ENCODE data around the gene FAM131C. TPM values are rescaled to one million over a fixed set of nuclear protein-coding genes. Genes with fewer than 3 reads are reported as not detected.

The FAM131C gene
- total RNA-seq, 1 donor from 2014 or later = 1.4 TPM

DNA sequence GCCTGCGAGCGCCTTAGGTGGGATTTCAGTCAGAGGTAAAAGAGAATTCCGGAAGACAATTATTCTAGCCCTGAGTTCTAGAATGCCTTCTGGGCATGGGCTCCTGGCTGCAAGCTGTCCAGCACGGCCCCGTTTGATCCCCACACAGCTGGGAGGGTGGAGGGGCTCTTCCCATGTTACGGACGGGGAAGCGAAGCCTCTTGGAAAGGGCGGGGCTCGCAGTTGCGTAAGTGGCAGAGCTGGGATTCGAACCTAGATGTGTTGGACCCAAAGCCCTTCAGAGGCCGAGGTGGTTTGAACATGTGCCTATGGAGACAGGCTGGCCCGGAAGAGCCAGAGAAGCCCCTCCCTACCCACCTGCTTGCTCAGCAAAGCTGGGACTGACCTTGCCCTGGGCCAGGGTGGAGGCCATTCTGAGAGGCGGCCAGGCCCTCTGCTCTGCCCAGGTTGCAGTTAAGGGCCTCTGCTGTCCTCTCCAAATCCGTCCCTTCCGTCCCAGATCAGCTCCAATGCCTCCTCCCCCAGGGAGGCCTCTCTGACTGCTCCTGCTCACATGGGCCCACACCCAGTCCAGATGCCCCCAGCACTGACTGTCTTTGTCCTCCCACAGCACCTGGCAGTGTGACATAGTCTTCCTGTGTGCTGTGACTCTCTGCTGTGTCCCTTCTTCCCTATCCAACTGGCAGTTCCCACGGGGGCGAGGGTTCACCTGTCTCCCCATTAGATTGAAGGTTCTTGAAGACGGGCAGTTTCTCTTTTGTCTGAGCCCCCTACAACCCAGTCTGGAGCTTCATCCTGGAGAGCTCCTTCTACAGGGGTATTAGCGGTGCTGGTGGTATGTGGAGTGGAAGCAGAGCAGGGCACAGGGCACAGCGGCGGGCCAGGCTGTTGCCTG is 54.5 kb downstream of the FAM131C start:
- peaks cover 32% of the 10 kb centered on the region for H3K4me1 Mint-ChIP-seq (ENCODE audit: unreplicated experiment)
- no peak for DNase-seq (ENCODE audit: extremely low spot score, unreplicated experiment)
- peak overlapping the region; percentile 29 for H3K27ac Mint-ChIP-seq
- no peaks in the 10 kb centered on the region for H3K9me3 Mint-ChIP-seq
- TF ChIP-seq, protein P1, sequence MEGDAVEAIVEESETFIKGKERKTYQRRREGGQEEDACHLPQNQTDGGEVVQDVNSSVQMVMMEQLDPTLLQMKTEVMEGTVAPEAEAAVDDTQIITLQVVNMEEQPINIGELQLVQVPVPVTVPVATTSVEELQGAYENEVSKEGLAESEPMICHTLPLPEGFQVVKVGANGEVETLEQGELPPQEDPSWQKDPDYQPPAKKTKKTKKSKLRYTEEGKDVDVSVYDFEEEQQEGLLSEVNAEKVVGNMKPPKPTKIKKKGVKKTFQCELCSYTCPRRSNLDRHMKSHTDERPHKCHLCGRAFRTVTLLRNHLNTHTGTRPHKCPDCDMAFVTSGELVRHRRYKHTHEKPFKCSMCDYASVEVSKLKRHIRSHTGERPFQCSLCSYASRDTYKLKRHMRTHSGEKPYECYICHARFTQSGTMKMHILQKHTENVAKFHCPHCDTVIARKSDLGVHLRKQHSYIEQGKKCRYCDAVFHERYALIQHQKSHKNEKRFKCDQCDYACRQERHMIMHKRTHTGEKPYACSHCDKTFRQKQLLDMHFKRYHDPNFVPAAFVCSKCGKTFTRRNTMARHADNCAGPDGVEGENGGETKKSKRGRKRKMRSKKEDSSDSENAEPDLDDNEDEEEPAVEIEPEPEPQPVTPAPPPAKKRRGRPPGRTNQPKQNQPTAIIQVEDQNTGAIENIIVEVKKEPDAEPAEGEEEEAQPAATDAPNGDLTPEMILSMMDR (conservative IDR thresholded peaks at IDR 0.05) = no peak
- peaks cover 5% of the 10 kb centered on the region for H3K27me3 Mint-ChIP-seq
- no peak overlapping the region for H3K4me3 Mint-ChIP-seq
- H3K36me3 Mint-ChIP-seq = no peaks in the 10 kb centered on the region

DNA sequence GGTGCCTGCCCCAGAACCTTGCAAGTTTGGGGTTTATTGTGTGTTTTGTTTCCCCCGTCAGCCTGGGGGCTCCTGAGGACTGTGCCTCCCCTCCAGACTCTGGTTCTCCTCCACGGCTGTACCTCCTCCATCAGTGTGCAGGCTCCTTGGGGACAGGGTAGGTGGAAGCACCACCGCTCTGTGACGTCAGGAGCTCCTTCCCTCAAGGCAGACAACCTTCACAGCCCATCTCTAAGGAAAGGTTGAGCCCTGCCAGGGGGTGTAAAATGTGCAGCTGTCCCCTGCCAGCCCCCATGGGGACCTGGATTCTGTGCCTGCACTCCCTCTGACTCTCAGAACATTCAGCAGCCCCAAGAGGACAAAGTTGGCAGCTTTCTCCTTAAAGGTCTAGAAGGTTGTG is 55.1 kb downstream of the FAM131C start:
- peaks cover 32% of the 10 kb centered on the region for H3K4me1 Mint-ChIP-seq (ENCODE audit: unreplicated experiment)
- no peak for DNase-seq (ENCODE audit: extremely low spot score, unreplicated experiment)
- peak overlapping the region; percentile 69 for H3K27ac Mint-ChIP-seq
- peaks cover 5% of the 10 kb centered on the region for H3K27me3 Mint-ChIP-seq
- TF ChIP-seq, protein P1 (conservative IDR thresholded peaks at IDR 0.05) = no peak
- H3K9me3 Mint-ChIP-seq = no peaks in the 10 kb centered on the region
- no peak overlapping the region for H3K4me3 Mint-ChIP-seq
- no peaks in the 10 kb centered on the region for H3K36me3 Mint-ChIP-seq

DNA sequence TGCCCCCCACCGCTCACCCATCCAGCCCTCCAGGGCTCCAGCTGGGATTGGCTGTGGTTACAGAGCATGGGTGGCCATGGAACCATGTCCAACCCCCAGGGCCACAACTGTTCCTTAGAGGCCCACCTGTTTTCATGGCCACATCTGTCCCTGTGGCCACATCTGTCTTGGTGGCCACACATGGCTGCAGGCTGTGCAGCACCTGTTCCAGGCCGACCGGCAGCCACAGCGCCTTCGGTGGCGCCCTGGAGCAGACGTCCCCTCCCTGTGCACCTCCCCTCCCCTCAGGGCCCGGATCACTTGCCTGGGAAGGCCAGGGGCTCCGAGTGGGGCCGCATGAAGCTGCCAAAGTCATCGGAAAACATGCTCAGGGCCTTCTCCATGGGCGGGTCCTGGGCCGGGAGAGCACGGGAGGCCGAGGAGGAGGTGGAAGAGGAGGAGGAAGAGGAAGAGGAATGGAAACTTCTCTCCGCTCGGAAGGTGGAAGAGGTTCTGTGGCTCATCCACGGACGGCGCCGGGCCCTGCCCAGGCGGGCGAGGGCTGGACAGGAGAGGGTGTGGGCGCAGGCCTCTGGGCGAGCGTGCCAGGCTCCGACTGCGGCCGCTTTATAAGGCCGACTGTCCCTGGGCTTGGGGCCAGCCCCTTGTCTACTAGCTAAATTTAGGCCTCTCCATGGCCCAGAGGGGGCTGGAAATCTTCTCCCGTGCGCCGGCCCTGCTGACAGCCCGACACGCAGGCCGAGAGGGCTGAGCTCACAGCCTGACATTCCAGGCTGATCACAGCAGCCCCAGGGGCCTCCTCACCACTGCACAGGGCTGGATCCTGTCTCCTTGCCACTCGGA is 55.8 kb downstream of the FAM131C start, which contains the start of gene HSPB7:
Gene HSPB7 (minus strand): TSS at position 583 of the 843 bp plus-strand sequence. CDS start 80 bp downstream, at position 503.
- H3K9me3 Mint-ChIP-seq = no peaks in the 10 kb centered on the region
- H3K36me3 Mint-ChIP-seq = no peaks in the 10 kb centered on the region
- H3K4me3 Mint-ChIP-seq = no peak within 1 kb of the TSS
- H3K4me1 Mint-ChIP-seq (ENCODE audit: unreplicated experiment) = peaks cover 32% of the 10 kb centered on the region
- peak within 1 kb of the TSS; percentile 69 for H3K27ac Mint-ChIP-seq
- H3K27me3 Mint-ChIP-seq = peaks cover 5% of the 10 kb centered on the region
- TF ChIP-seq, protein P1 (conservative IDR thresholded peaks at IDR 0.05) = no peak
- DNase-seq (ENCODE audit: extremely low spot score, unreplicated experiment) = no peak

DNA sequence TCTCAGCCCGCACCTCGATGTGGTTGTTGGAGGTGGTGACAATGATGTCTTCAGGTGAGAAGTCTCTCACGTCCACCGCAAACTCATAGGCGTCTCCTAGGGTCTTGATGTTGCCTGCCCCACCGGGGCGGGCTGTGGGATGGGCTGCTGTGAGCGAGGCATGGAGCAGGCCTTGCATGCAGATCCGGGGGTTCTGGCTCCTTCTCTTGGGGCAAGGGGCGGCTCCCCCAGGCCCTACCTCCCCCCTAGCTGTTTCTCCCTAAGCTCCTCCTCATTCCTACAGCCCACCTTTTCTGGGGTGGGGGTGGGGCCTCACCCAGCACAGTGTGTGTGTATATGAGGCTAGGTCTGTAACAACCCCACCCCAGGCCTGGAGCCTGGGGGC is 56.4 kb downstream of the FAM131C start:
- DNase-seq (ENCODE audit: extremely low spot score, unreplicated experiment) = no peak
- H3K9me3 Mint-ChIP-seq = no peaks in the 10 kb centered on the region
- H3K27me3 Mint-ChIP-seq = peaks cover 5% of the 10 kb centered on the region
- TF ChIP-seq, protein P1 (conservative IDR thresholded peaks at IDR 0.05) = no peak
- no peak overlapping the region for H3K4me3 Mint-ChIP-seq
- peaks cover 32% of the 10 kb centered on the region for H3K4me1 Mint-ChIP-seq (ENCODE audit: unreplicated experiment)
- no peak overlapping the region for H3K27ac Mint-ChIP-seq
- H3K36me3 Mint-ChIP-seq = no peaks in the 10 kb centered on the region

DNA sequence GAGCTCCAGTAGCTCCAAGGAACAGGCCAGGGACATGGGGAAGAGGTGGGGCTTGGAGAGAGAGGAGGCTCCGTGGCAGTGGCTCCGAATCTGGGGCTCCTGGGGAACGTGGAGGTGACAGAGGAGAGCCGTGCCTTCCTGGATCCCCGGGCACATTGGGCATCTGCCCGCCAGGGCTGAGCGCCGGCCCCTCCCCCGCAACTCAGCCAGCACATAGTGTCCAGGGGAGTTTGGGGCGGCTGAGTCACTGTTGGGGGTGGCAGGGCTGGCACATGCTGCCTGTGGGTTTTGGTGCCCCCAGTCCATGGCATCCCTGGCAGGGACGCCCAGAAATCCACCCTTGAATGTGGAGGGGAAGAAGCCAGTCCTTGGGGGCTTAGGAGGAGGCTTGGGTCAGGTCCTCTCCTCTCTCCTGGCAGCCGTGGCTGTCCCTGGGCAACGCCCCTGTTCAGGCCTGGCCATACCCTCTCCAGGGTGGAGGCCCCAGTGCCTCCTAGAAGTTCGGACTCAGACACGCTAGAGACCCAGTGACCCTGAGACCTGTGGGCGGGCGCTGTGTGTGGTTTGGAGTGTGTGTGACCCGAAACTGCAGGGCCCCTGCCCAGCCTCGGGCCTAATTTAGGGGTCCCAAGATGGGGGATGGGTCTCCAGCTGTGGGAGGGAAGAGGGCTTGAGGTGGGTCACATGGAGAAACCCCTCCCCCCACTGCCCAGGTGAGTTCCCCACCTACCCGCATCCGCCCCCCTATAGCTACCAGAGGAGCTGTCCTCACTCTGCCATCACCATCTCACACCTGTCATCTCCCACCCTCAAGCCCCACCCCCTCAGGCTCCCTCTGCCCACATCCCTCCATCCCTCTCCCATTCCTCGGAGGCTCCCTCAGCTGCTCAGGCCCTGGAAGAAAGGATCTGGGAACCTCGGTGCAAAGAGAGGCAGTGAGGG is 57.2 kb downstream of the FAM131C start:
- Mint-ChIP-seq H3K9me3 (no peaks in the 10 kb centered on the region), H3K27ac (no peak overlapping the region), H3K4me1 (ENCODE audit: unreplicated experiment) (peaks cover 32% of the 10 kb centered on the region), H3K27me3 (no peaks in the 10 kb centered on the region), H3K4me3 (no peak overlapping the region), H3K36me3 (no peaks in the 10 kb centered on the region)
- TF ChIP-seq, protein P1 (conservative IDR thresholded peaks at IDR 0.05) = no peak
- DNase-seq (ENCODE audit: extremely low spot score, unreplicated experiment) = no peak

Data from type B pancreatic cell (in vitro differentiated cells).